ENCODE measurements around the gene DGKZ.

GRCh38 chr11:46327829-46328228 is 19.4 kb upstream of the DGKZ start:
- TF ChIP-seq SMAD3 (CRISPR knock-in tag; IDR thresholded peaks at IDR 0.05) (no peak), CREB1 (IDR thresholded peaks at IDR 0.05) (no peak), CREB1 (CRISPR knock-in tag; IDR thresholded peaks at IDR 0.05) (no peak), KAT2B (IDR thresholded peaks at IDR 0.05; ENCODE audit: borderline replicate concordance, low read depth, low read length) (no peak), PATZ1 (CRISPR knock-in tag; IDR thresholded peaks at IDR 0.05) (no peak)

All from HepG2 (cell line).